Measurements from ENCODE around the gene JAKMIP2.

DNA sequence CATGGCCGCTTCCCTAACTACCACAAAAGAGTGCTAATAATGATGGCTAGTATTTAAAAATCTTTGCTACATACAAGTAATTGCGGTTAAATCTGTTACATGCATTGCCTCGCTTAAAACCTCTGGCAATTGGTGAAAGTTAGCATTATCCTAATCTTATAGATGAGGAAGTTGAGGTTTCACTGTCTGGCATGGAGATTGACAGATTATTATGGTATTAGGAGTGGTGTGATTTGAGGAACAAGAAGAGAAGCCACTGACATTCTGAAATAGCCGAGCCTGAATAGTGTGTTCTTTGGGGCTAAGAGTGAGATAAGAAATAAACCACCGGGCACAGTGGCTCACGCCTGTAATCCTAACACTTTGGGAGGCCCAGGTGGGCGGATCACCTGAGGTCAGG lies 227.4 kb downstream of the JAKMIP2 start:
- no peak for TF ChIP-seq POLR2A (IDR thresholded peaks at IDR 0.05; ENCODE audit: low read length)
- no peak for TF ChIP-seq GATA1 (IDR thresholded peaks at IDR 0.05; ENCODE audit: low read depth, low read length)
